GM23248 (cell line): ENCODE data around the gene PLEKHD1. TPM values are rescaled to one million over a fixed set of nuclear protein-coding genes. Genes with fewer than 3 reads are reported as not detected.
A peak's percentile ranks its signal among the peaks of the same experiment; 100 is the strongest.

Experiments
- DNase-seq: peaks from one replicate; pipeline ENCODE4 v3.0.0-alpha.2; 2015
- H2AFZ ChIP-seq: fragments of 200-600 bp; sonication (generic); 2 replicates; pipeline ENCODE4 v1.6.1; 2016; ENCODE audit warnings: antibody characterized with exemption
- H3F3A ChIP-seq: fragments of 200-600 bp; sonication (generic); 2 replicates; pipeline ENCODE4 v1.6.1; 2016; ENCODE audit warnings: mild to moderate bottlenecking, antibody characterized with exemption, mixed run types; ENCODE audit not compliant: insufficient read depth
- H3K27ac ChIP-seq: fragments of 200-600 bp; sonication (generic); 2 replicates; pipeline ENCODE4 v1.5.1; 2016; ENCODE audit warnings: mild to moderate bottlenecking
- H3K27me3 ChIP-seq: fragments of 200-600 bp; sonication (generic); replicated peaks from 2 replicates; pipeline ENCODE4 v1.6.1; 2016; ENCODE audit warnings: mild to moderate bottlenecking; ENCODE audit not compliant: insufficient read depth
- H3K36me3 ChIP-seq: fragments of 200-600 bp; sonication (generic); 2 replicates; pipeline ENCODE4 v1.6.1; 2016; ENCODE audit warnings: low read depth, mild to moderate bottlenecking
- H3K4me1 ChIP-seq: fragments of 200-600 bp; sonication (generic); 2 replicates; pipeline ENCODE4 v1.6.1; 2016; ENCODE audit warnings: mild to moderate bottlenecking; ENCODE audit not compliant: insufficient read depth
- H3K4me2 ChIP-seq: fragments of 200-600 bp; sonication (generic); one replicate; pipeline ENCODE4 v1.6.1; 2016; ENCODE audit warnings: mild to moderate bottlenecking; ENCODE audit not compliant: unreplicated experiment
- H3K4me3 ChIP-seq: fragments of 200-600 bp; sonication (generic); 2 replicates; pipeline ENCODE4 v1.5.1; 2016; ENCODE audit warnings: mild to moderate bottlenecking
- H3K79me2 ChIP-seq: fragments of 200-600 bp; sonication (generic); 2 replicates; pipeline ENCODE4 v1.6.1; 2016; ENCODE audit warnings: mild to moderate bottlenecking; ENCODE audit not compliant: insufficient read depth
- H3K9ac ChIP-seq: fragments of 200-600 bp; sonication (generic); 2 replicates; pipeline ENCODE4 v1.6.1; 2016; ENCODE audit warnings: mild to moderate bottlenecking
- H3K9me2 ChIP-seq: fragments of 200-600 bp; sonication (generic); 2 replicates; pipeline ENCODE4 v1.6.1; 2016; ENCODE audit warnings: mixed run types, mild to moderate bottlenecking, moderate library complexity; ENCODE audit not compliant: insufficient read depth
- H3K9me3 ChIP-seq: fragments of 200-600 bp; sonication (generic); one replicate; pipeline ENCODE4 v1.6.1; 2017; ENCODE audit warnings: low read depth
- H4K20me1 ChIP-seq: fragments of 200-600 bp; sonication (generic); 2 replicates; pipeline ENCODE4 v1.6.0; 2016; ENCODE audit not compliant: insufficient read depth
- EZH2 ChIP-seq: fragments of 200-600 bp; sonication (generic); IDR thresholded peaks from 2 replicates; pipeline ENCODE4 v1.6.1; 2018; ENCODE audit warnings: antibody characterized with exemption, mild to moderate bottlenecking; ENCODE audit not compliant: insufficient read depth, poor library complexity, severe bottlenecking
- EZH2phosphoT487 ChIP-seq: fragments of 200-600 bp; sonication (generic); IDR thresholded peaks from 2 replicates; pipeline ENCODE4 v1.6.1; 2018; ENCODE audit warnings: antibody characterized with exemption, moderate library complexity, mild to moderate bottlenecking, low read depth; ENCODE audit not compliant: insufficient read depth
- WGBS, 2 experiments: methylation state at CpG; one replicate each; pipeline ENCODE4 v1.1.6; 2015 to 2017; ENCODE audit warnings: low lambda C conversion rate in 2 of 2, low coverage in 1 of 2; ENCODE audit errors: missing lambda C conversion rate in 2 of 2; 5-methylcytosine and 5-hydroxymethylcytosine counted together
- in situ Hi-C: fragments of 300-500 bp; cut with MboI; formaldehyde crosslinking; loops from 2 replicates; pipeline ENCODE4 v1.15.0; 2020
- polyA plus RNA-seq: library from polyadenylated mRNA; unstranded; fragments of >200 nt; fragmentation: Nextera tagmentation; extraction: Ambion mirVana; gene quantifications from 2 replicates; pipeline ENCODE4 v1.2.1, GENCODE V29; 2016
- total RNA-seq: library from RNA; depleted of rRNA; stranded (reverse); fragments of >200 nt; shearing (Covaris generic); gene quantifications from 2 replicates; pipeline ENCODE4 v1.2.3, GENCODE V29; 2014

The PLEKHD1 gene
- total and polyA plus RNA-seq, 2 experiments from 2014 or later, result not detected

GRCh38 chr14:69481815-69482568 lies 2.5 kb upstream of the PLEKHD1 start:
- no peaks in the 10 kb centered on the region for H3F3A ChIP-seq
- no peak for TF ChIP-seq EZH2phosphoT487
- no peak for TF ChIP-seq EZH2

DNA sequence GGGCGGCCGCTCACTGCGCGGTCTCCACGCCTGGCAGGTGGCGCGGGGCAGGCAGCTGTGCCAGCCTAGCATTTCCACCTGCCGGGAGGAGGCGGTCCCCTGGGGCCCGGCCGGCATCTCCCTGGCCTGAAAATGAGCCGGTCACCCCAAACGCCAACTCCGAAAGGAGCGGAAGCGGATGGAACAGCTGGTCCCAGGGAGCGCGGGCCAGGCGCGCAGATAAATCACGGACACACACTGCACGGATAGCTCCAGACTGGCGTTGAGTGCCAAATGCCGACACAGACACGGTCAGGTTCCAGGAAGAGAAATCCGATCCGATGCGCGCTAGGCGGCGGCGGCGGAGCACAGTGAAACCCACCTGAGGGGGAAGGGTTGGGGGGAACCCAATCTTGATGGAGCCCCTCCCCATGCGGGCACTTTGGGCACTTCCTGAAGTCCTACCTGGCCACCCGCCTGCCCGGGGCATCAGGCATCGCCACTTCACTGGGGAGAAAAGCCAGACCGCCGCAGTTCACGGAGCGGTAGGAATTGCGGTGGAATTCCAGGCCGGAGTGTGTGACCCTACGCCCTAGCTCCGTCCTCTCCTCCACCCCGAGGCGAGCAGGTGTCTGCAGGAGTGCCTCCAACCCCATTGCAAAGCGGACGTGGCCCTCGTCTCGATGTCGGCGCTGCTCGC lies 624 bp upstream of the PLEKHD1 start:
- no peaks in the 10 kb centered on the region for H3K9me3 ChIP-seq
- H3K4me3 ChIP-seq, result peak overlapping the region; percentile 38; the same call in 1 of the 2 replicates
- peak; percentile 32 for DNase-seq
- no peak overlapping the region for H3K9ac ChIP-seq
- H3K36me3 ChIP-seq, result no peaks in the 10 kb centered on the region
- H3K27ac ChIP-seq, result no peak overlapping the region
- 2 to 5% methylated on average over 48 to 51 of the region's 54 CpGs for WGBS, 2 experiments
- H3K27me3 ChIP-seq, result peaks cover 42% of the 10 kb centered on the region
- H2AFZ ChIP-seq, result no peak overlapping the region
- H3K4me1 ChIP-seq, result no peaks in the 10 kb centered on the region
- no peaks in the 10 kb centered on the region for H3K9me2 ChIP-seq
- no peaks in the 10 kb centered on the region for H4K20me1 ChIP-seq
- H3F3A ChIP-seq, result no peaks in the 10 kb centered on the region
- H3K4me2 ChIP-seq, result peak overlapping the region; percentile 8
- TF ChIP-seq EZH2, result peak; percentile 84
- peak; percentile 74; the same call in 1 of the 2 replicates for TF ChIP-seq EZH2phosphoT487
- H3K79me2 ChIP-seq, result no peaks in the 10 kb centered on the region
- in situ Hi-C loops, result no loop called here

More at GRCh38 chr14:69481815-69482568, 2.5 kb upstream of the PLEKHD1 start:
- whole genome bisulfite sequencing, 2 experiments, result 74 to 77% methylated on average over 5 of the region's 5 CpGs
- Histone ChIP-seq H3K9me2 (no peaks in the 10 kb centered on the region), H2AFZ (no peak overlapping the region), H3K4me1 (no peaks in the 10 kb centered on the region), H3K79me2 (no peaks in the 10 kb centered on the region), H3K27me3 (peaks cover 42% of the 10 kb centered on the region), H4K20me1 (no peaks in the 10 kb centered on the region), H3K27ac (no peak overlapping the region), H3K36me3 (no peaks in the 10 kb centered on the region), H3K4me3 (no peak overlapping the region), H3K9me3 (no peaks in the 10 kb centered on the region), H3K9ac (no peak overlapping the region), H3K4me2 (no peak overlapping the region)
- in situ Hi-C loops, result no loop called here
- no peak for DNase-seq

- no peak overlapping the region for H3K4me2 ChIP-seq
- peaks cover 42% of the 10 kb centered on the region for H3K27me3 ChIP-seq
- no peak overlapping the region for H3K4me3 ChIP-seq
- H4K20me1 ChIP-seq, result no peaks in the 10 kb centered on the region
- H3K9me3 ChIP-seq, result no peaks in the 10 kb centered on the region
- in situ Hi-C loops, result no loop called here
- H3K9me2 ChIP-seq, result no peaks in the 10 kb centered on the region
- H3K9ac ChIP-seq, result no peak overlapping the region
- WGBS, 2 experiments, result 75 to 77% methylated on average over 11 of the region's 11 CpGs
- no peaks in the 10 kb centered on the region for H3F3A ChIP-seq
- no peak overlapping the region for H3K27ac ChIP-seq
- H3K79me2 ChIP-seq, result no peaks in the 10 kb centered on the region
- DNase-seq, result no peak
- no peaks in the 10 kb centered on the region for H3K4me1 ChIP-seq
- H3K36me3 ChIP-seq, result no peaks in the 10 kb centered on the region
- no peak overlapping the region for H2AFZ ChIP-seq
- TF ChIP-seq EZH2 (no peak), EZH2phosphoT487 (no peak)
These were observed 760 bp downstream of the PLEKHD1 start for GRCh38 chr14:69485315-69485660.

DNA sequence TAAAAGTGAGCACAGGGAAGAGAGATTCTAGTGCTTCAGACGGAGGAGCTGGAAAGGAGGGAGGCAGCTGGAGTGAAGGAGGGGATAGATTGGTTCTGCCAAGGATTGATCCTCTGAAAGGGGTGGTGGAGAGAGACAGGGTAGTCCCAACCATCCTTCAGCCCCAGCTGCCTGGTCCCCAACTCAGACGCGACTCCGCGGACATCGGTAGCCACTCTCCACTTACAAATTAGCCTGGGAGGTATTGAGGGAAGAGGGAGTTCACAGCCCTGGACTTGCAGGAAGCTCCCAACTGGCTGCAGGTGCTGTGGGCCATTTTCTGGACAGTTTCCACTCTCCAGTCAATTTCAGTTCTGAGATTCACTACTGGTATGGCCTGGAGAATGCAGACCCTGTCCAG lies 1.2 kb downstream of the PLEKHD1 start:
- no peaks in the 10 kb centered on the region for H4K20me1 ChIP-seq
- 83 to 87% methylated on average over 6 of the region's 6 CpGs for WGBS, 2 experiments

More for the DNA sequence above, 1.2 kb downstream of the PLEKHD1 start:
- H3F3A ChIP-seq, result no peaks in the 10 kb centered on the region
- no peak for DNase-seq
- H3K9me2 ChIP-seq, result no peaks in the 10 kb centered on the region
- no peaks in the 10 kb centered on the region for H3K9me3 ChIP-seq
- no peak overlapping the region for H3K4me3 ChIP-seq
- no peak overlapping the region for H3K27ac ChIP-seq
- peaks cover 42% of the 10 kb centered on the region for H3K27me3 ChIP-seq
- TF ChIP-seq EZH2, result no peak
- no peak for TF ChIP-seq EZH2phosphoT487
- no peaks in the 10 kb centered on the region for H3K36me3 ChIP-seq
- H2AFZ ChIP-seq, result no peak overlapping the region
- H3K4me1 ChIP-seq, result no peaks in the 10 kb centered on the region
- H3K4me2 ChIP-seq, result no peak overlapping the region
- H3K9ac ChIP-seq, result no peak overlapping the region
- in situ Hi-C loops, result no loop called here
- no peaks in the 10 kb centered on the region for H3K79me2 ChIP-seq
